CD14-positive monocyte (primary cell): ENCODE measurements around the gene ARID3C. TPM values are rescaled to one million over a fixed set of nuclear protein-coding genes. Genes with fewer than 3 reads are reported as not detected.

Experiments
- DNase-seq, 3 donors: peaks; one replicate each; pipeline ENCODE4 v3.0.0-alpha.2; 2011 to 2022
- H2AFZ ChIP-seq: 2 replicates; pipeline ENCODE4 v1.6.0; 2012; ENCODE audit warnings: mild to moderate bottlenecking, low read depth, low read length, inconsistent platforms; ENCODE audit not compliant: insufficient read depth, poor library complexity, severe bottlenecking
- H3K27ac ChIP-seq, 2 donors: 1 replicate in 1 of 2; 2 replicates in 1 of 2; pipeline ENCODE4 v1.5.1; 2012 to 2013; ENCODE audit warnings: low read length in 2 of 2, control low read depth in 1 of 2, inconsistent platforms in 1 of 2, low read depth in 1 of 2, mild to moderate bottlenecking in 1 of 2
- H3K27me3 ChIP-seq, 2 donors: one replicate each; pipeline versions ENCODE4 v1.6.0 to v1.6.1; 2011 to 2013; ENCODE audit warnings: low read length in 2 of 2; ENCODE audit not compliant: control insufficient read depth in 2 of 2, insufficient read depth in 2 of 2
- H3K36me3 ChIP-seq, 2 donors: replicated peaks in 1 of 2; 1 replicate in 1 of 2; 2 replicates in 1 of 2; pipeline versions ENCODE4 v1.5.1 to v1.6.1; 2012 to 2013; ENCODE audit warnings: low read length in 2 of 2, control low read depth in 1 of 2, inconsistent platforms in 1 of 2, mild to moderate bottlenecking in 1 of 2; ENCODE audit not compliant: insufficient read depth in 2 of 2, control insufficient read depth in 1 of 2
- H3K4me1 ChIP-seq, 2 donors: 1 replicate in 1 of 2; 2 replicates in 1 of 2; pipeline versions ENCODE4 v1.5.1 to v1.6.1; 2012 to 2013; ENCODE audit warnings: low read length in 2 of 2, control low read depth in 1 of 2, inconsistent platforms in 1 of 2, mild to moderate bottlenecking in 1 of 2, moderate library complexity in 1 of 2; ENCODE audit not compliant: insufficient read depth in 2 of 2, control insufficient read depth in 1 of 2
- H3K4me2 ChIP-seq: replicated peaks from 2 replicates; pipeline ENCODE3; 2012; ENCODE audit warnings: low read length, moderate library complexity, mild to moderate bottlenecking; ENCODE audit not compliant: poor library complexity, severe bottlenecking; ENCODE audit errors: extremely low read depth
- H3K4me3 ChIP-seq, 3 experiments: fragments of 200-600 bp in 1 of 3; sonication (generic) in 1 of 3; replicated peaks in 1 of 3; 1 replicate in 2 of 3; 2 replicates in 1 of 3; pipeline ENCODE4 v1.5.1; 2011 to 2013; ENCODE audit warnings: low read length in 3 of 3, mild to moderate bottlenecking in 3 of 3, control low read depth in 2 of 3, low read depth in 2 of 3, inconsistent platforms in 1 of 3, moderate library complexity in 1 of 3
- H3K79me2 ChIP-seq: 2 replicates; pipeline ENCODE4 v1.6.0; 2012; ENCODE audit warnings: mild to moderate bottlenecking, control low read depth, inconsistent platforms, low read length, moderate library complexity; ENCODE audit not compliant: insufficient read depth
- H3K9ac ChIP-seq: 2 replicates; pipeline ENCODE4 v1.6.0; 2017; ENCODE audit warnings: low read length, mild to moderate bottlenecking; ENCODE audit not compliant: insufficient read depth, poor library complexity, severe bottlenecking
- H3K9me3 ChIP-seq, 2 donors: replicated peaks in 1 of 2; 1 replicate in 1 of 2; 2 replicates in 1 of 2; pipeline versions ENCODE4 v1.5.1 to v1.6.1; 2012 to 2013; ENCODE audit warnings: low read length in 2 of 2, control low read depth in 1 of 2; ENCODE audit not compliant: control insufficient read depth in 1 of 2, insufficient read depth in 1 of 2
- H4K20me1 ChIP-seq: 2 replicates; pipeline ENCODE4 v1.6.0; 2012; ENCODE audit warnings: mild to moderate bottlenecking, low read length, control low read depth, moderate library complexity; ENCODE audit not compliant: insufficient read depth
- H3K27ac Mint-ChIP-seq, 7 donors: one replicate each; pipeline ENCODE4 v1.8.0; 2020; ENCODE audit warnings: mild to moderate bottlenecking in 7 of 7, mixed read lengths in 7 of 7, moderate library complexity in 6 of 7, inconsistent platforms in 2 of 7
- H3K27me3 Mint-ChIP-seq, 3 donors: one replicate each; pipeline ENCODE4 v1.8.0; 2021 to 2022; ENCODE audit warnings: low read depth in 3 of 3, mild to moderate bottlenecking in 3 of 3, mixed read lengths in 3 of 3, moderate library complexity in 3 of 3, inconsistent platforms in 1 of 3
- H3K36me3 Mint-ChIP-seq, 2 donors: one replicate each; pipeline ENCODE4 v1.8.0; 2020; ENCODE audit warnings: mixed read lengths in 2 of 2, inconsistent platforms in 1 of 2, mild to moderate bottlenecking in 1 of 2
- H3K4me1 Mint-ChIP-seq: one replicate; pipeline ENCODE4 v1.8.0; 2020; ENCODE audit warnings: mild to moderate bottlenecking, mixed read lengths
- H3K4me3 Mint-ChIP-seq, 2 donors: one replicate each; pipeline ENCODE4 v1.8.0; 2020; ENCODE audit warnings: mild to moderate bottlenecking in 2 of 2, mixed read lengths in 2 of 2, moderate library complexity in 1 of 2
- H3K9me3 Mint-ChIP-seq, 7 donors: one replicate each; pipeline ENCODE4 v1.8.0; 2020 to 2022; ENCODE audit warnings: mixed read lengths in 7 of 7, mild to moderate bottlenecking in 6 of 7, moderate library complexity in 6 of 7, inconsistent platforms in 2 of 7
- WGBS: methylation state at CpG from one replicate; pipeline ENCODE4 v1.1.5; 2013; ENCODE audit warnings: missing lambda C conversion rate; ENCODE audit not compliant: insufficient coverage; 5-methylcytosine and 5-hydroxymethylcytosine counted together
- intact Hi-C, 2 donors: fragments of 100-400 bp; cut with micrococcal nuclease; formaldehyde crosslinking; loops; one replicate each; pipeline versions ENCODE4 v1.15.0 to v1.15.1; 2023
- polyA plus RNA-seq, 3 donors: library from polyadenylated mRNA; depleted of rRNA in 1 of 3; unstranded in 2 of 3; stranded (reverse) in 1 of 3; fragments of 300-500 nt in 2 of 3; fragments of >200 nt in 1 of 3; fragmentation: Illumina TruSeq in 2 of 3; gene quantifications; 1 replicate in 2 of 3; 2 replicates in 1 of 3; pipeline ENCODE4 v1.2.3, GENCODE V29; 2012 to 2021
- TF ChIP-seq, protein P1 (sequence below): fragments of 200-600 bp; IDR thresholded peaks from one replicate; pipeline ENCODE4 v1.8.0; 2022; ENCODE audit warnings: antibody characterized with exemption, mild to moderate bottlenecking

Gene ARID3C
- polyA plus RNA-seq, 3 donors = not detected

- Histone ChIP-seq H4K20me1 (no peaks in the 10 kb centered on the region), H3K4me2 (peak overlapping the region; percentile 83), H2AFZ (peak overlapping the region; percentile 68), H3K79me2 (no peaks in the 10 kb centered on the region), H3K4me3 (peak overlapping the region in 1 of 3 experiments; percentile 75), H3K36me3 (no peaks in the 10 kb centered on the region), H3K9me3 (peaks cover 0 to 29% of the 10 kb centered on the region in 2 donors), H3K9ac (peak overlapping the region; percentile 6), H3K27me3 (peaks cover 47 to 65% of the 10 kb centered on the region in 2 donors), H3K4me1 (peaks cover 33 to 38% of the 10 kb centered on the region in 2 donors), H3K27ac (no peak overlapping the region)
- intact Hi-C loops = loop anchor here in 1 of 2 donors (10.0 kb wide), 1 partner anchor 147 kb away; no protein-coding TSS in a partner anchor
- Mint-ChIP-seq H3K36me3 (peaks cover 0 to 11% of the 10 kb centered on the region in 2 donors), H3K4me1 (peaks cover 38% of the 10 kb centered on the region), H3K9me3 (peaks cover 0 to 28% (median 16%) of the 10 kb centered on the region in 7 donors), H3K27me3 (peaks cover 67 to 83% (median 68%) of the 10 kb centered on the region in 3 donors), H3K4me3 (peak overlapping the region; percentile 77 to 91), H3K27ac (peak overlapping the region in 3 of 7 donors; percentile 4 to 60 (median 53))
- peak in 2 of 3 donors; percentile 17 to 78 for DNase-seq
- WGBS = 14% methylated on average over 11 of the region's 16 CpGs
- TF ChIP-seq, protein P1, sequence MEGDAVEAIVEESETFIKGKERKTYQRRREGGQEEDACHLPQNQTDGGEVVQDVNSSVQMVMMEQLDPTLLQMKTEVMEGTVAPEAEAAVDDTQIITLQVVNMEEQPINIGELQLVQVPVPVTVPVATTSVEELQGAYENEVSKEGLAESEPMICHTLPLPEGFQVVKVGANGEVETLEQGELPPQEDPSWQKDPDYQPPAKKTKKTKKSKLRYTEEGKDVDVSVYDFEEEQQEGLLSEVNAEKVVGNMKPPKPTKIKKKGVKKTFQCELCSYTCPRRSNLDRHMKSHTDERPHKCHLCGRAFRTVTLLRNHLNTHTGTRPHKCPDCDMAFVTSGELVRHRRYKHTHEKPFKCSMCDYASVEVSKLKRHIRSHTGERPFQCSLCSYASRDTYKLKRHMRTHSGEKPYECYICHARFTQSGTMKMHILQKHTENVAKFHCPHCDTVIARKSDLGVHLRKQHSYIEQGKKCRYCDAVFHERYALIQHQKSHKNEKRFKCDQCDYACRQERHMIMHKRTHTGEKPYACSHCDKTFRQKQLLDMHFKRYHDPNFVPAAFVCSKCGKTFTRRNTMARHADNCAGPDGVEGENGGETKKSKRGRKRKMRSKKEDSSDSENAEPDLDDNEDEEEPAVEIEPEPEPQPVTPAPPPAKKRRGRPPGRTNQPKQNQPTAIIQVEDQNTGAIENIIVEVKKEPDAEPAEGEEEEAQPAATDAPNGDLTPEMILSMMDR = peak; percentile 72
Observed at GRCh38 chr9:34591917-34592866, 36.7 kb downstream of the ARID3C start.

GRCh38 chr9:34591248-34591916 lies 37.5 kb downstream of the ARID3C start:
- H3K4me3 ChIP-seq = peak overlapping the region; percentile 8 to 75 (median 40)
- intact Hi-C loops = loop anchor here in 1 of 2 donors (10.0 kb wide), 1 partner anchor 147 kb away; no protein-coding TSS in a partner anchor
- peak overlapping the region; percentile 83 for H3K4me2 ChIP-seq
- no peaks in the 10 kb centered on the region for H3K79me2 ChIP-seq
- H4K20me1 ChIP-seq = no peaks in the 10 kb centered on the region
- 1% methylated on average over 59 of the region's 60 CpGs for WGBS
- H3K27ac ChIP-seq = no peak overlapping the region
- peak overlapping the region; percentile 8 for H3K9ac ChIP-seq
- Mint-ChIP-seq H3K4me3 (peak overlapping the region; percentile 77 to 91), H3K27ac (no peak overlapping the region), H3K27me3 (peaks cover 70 to 87% (median 73%) of the 10 kb centered on the region in 3 donors), H3K36me3 (peaks cover 0 to 11% of the 10 kb centered on the region in 2 donors), H3K4me1 (peaks cover 38% of the 10 kb centered on the region), H3K9me3 (peaks cover 0 to 28% (median 16%) of the 10 kb centered on the region in 7 donors)
- H3K36me3 ChIP-seq = no peaks in the 10 kb centered on the region
- TF ChIP-seq, protein P1 = peak; percentile 96
- H3K4me1 ChIP-seq = peaks cover 33 to 38% of the 10 kb centered on the region in 2 donors
- H3K27me3 ChIP-seq = peaks cover 53 to 73% of the 10 kb centered on the region in 2 donors
- peak overlapping the region; percentile 68 for H2AFZ ChIP-seq
- peak; percentile 61 to 76 (median 63) for DNase-seq
- H3K9me3 ChIP-seq = peaks cover 0 to 33% of the 10 kb centered on the region in 2 donors
